ENCODE measurements around the gene LAMB2.

LAMB2 gene

DNA sequence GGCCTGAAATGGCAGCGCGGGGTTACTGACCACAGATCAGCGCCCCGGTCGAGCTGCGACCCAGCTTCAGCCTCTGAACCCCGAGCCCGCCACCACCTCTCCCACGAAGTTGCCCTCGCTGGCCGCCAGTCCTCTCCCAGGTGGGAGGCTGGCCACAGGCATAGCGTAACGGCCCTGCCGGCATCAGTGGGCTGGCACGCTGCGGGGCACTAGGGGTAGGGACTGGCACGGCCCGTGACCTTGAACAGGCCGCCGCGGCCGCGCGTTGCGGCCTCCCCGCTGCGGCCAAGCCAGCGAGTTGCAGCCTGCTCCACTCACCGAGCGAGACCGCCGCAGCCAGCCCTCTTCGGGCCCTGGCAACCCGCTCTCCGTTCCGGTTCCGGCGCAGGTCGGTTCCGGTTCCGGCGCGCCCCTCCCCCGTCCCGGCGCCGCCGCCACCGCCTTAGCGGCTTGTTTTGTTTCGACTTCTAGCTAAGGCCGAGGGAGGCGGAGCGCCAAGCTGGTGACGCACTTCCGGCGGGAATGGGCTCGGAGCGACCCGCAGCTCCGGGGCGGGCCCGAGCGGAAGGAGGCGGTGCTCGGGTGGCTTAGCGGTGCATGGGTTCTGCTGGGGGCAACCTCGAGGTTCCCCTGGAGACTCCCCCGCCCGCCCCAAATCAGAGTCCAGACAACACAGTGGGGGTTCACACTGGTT lies 12.3 kb downstream of the LAMB2 start, which contains the start of gene USP19:
TSS of gene USP19 (minus strand) at position 386 of the 694 bp plus-strand sequence. CDS start 1,678 bp downstream, outside the sequence.
- DNase-seq, result peak; percentile 76 to 91

DNA sequence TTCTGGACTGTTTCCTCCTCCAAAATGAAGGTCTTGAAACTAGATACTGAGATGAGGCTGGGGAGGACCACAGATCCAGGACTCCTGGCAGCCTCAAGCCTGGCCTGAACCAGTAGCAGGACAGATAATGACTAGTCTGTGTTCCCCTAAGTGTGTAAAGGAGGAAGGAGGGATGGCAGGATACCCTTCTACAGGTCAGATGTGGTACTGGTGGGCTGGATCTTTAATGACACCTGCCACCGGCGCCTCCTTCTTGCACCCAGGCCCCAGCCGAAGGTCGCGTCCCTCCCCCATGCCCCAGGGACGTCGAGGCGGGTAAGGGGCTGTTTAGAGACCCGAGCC lies 12.8 kb downstream of the LAMB2 start:
- DNase-seq, result no peak

DNA sequence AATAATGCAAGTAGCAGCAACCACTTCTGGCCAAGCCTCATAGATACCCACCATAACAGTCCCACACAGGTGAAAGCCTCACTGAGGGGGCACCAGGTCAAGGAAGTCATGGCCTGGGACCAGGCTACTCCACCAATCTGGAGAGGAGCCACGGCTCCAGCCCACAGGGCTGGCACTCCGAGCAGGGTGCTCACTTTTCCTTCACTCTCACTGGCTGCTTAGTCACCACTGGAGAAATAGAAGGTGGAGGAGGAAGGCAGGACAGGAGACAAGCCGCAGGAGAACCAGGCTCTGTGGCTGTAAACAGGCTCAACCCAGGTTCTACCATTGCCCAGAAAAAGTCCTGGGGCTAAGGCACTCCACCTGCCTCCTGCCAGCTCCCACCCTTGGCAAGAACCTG lies 13.4 kb downstream of the LAMB2 start:
- no peak for DNase-seq

DNA sequence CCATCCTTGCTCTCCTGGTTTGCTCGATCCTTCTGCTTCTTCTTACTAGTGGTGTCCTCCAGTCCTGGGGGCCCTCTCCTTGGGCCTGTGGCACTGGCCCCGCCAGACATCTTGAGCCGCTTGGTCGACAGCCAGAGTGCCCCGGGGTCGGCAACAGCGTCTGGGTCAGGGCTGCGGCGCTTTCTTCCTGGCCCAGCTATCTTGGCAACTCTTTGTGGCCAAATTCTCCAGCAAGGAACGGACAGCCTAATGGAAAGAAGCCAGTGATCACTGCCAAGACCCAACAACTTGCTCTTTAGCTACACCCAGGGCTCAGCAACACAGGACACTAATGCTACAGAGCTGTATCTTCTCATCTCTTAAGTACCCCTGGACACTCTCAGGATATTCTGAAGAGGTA lies 13.8 kb downstream of the LAMB2 start:
- no peak for DNase-seq

DNA sequence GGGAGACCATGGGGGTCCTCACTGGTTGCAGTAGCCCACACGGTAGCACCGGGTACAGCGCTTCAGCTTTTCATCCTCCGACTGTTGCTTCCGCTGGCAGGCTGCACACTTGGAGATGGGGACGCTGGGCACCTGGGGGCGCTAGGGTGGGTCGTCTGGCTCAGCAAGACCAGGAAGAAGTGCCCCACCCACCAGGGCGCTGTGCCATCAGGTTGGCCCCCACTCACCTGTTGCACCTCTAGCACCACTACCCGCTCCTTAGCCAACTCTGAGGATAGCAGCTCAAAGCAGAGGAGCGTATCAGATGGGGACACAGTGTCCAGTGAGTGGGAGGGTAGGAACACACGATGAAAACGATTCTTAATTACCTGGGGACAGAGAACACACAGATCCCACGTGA lies 20.6 kb downstream of the LAMB2 start:
- no peak for DNase-seq

DNA sequence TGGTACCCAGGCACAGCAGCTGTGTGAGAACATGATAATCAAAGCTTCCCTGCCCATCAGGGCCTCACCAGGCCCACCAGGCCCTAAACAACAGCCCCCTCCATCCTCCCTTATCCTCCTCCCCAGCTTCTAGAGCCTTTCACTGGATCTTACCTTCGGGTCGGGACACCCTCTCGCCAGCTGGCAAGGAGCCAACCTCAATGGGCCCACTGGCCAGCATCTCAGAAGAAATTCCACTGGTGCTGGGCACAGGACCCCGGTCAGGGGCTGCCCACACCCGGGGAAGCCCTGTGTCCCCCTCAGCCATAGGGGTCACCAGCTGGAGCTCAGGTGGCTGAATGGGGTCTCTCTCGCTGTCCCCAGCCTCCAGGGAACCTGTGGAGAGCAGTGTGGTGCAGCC lies 21.5 kb downstream of the LAMB2 start:
- no peak for DNase-seq

DNA sequence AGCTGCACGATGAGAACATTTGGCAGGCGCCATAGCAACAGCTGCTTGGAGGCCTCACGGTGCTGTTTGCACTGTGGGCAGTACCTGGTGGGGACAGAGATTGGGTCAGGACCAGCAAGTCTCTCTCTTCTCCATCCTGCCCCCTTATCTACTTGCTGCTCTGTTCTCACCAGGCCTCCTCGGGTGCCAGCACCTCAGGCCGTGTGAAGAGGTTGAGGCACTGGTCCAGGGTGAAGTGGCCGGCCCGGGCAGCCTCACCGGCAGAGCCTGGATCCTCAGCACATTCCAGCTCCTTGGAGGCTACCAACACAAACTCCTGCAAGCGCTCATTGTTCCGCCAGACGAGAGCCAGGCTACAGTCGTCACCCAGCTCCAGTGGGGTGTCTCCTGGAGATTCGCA lies 22.1 kb downstream of the LAMB2 start:
- no peak for DNase-seq

DNA sequence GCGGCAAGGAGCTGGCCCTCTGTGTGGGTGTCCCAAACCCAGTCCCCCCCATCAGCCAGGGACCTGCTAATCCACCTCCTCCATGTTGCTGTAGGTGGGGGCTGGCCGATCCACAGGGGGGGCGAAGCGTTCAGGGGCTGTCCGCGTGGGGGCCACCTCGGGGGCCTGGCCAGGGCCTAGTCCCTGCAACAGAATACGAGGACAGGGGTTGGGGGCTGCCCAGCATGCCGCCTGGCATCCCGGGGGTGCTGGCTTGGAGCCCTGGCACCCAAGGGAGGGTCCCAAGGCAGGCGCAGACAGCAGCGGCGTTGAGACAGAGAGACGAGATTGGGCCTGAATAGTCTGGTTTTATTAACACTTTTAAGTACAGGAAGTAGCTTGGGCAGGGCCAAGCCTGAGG lies 24.5 kb downstream of the LAMB2 start:
- no peak for DNase-seq

DNA sequence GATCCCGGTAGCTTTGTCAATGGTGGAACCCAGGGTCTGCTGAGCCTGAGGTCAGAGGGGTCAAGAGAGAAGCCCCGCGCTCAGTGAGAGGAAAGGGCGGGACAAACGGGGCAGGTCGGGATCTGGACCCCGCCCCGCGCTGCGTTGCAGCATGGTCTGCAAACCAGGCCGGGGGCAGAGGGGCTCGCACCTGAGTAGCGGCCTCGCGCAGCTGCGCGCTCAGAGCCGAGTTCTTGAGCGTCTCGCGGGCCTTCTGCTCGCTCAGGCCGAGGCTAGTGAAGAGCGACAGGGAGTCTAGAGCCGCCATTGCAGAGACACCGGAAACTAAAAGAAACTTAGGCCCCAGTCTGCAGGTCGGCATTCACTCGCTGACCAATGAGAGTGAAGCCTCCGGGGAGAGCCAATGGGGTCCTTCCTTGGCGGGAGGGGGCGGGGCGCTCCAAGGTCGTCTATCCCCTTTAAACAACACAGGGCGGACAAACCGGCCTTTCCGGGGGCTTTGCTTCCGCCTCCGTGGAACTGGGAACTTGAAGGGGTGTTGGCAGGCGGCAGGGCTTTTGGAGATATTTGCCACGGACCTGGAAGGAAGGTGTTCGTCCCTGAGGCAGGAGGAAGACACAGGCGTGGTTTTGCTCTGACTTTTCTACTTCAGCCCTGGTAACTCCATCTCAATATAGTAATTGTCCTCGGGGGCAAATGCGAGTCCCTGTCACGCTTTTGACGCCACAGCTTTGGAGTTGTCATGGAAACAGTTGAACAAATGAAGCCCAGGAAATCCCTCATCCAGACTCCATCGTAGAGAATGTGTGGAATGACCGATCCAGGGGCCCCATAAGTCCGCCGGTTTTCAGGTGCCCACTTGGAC lies 28.2 kb downstream of the LAMB2 start, which contains the start of gene QARS1:
TSS of gene QARS1 (minus strand) at position 331 of the 865 bp plus-strand sequence. CDS start at position 307, 24 bp downstream.
- DNase-seq, result peak; percentile 61 to 85

DNA sequence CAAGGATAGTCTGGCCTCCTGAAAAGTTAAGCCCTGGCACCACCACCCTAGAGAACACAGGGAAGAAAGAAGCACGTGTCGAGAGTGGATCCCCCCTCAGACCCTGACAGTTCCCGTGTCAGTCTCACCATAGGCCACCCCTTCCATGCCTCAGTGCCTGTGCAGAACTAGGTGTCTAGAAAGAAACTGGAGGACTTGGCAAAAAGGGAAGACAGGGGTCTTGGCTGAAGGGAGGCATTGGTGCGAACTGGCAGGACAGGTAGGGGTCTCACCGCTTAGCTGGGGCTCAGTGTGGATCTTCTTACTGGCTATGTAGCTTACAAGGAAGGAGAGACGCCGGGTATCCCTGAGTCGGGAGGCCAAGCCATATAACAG lies 28.8 kb downstream of the LAMB2 start:
- no peak for DNase-seq

DNA sequence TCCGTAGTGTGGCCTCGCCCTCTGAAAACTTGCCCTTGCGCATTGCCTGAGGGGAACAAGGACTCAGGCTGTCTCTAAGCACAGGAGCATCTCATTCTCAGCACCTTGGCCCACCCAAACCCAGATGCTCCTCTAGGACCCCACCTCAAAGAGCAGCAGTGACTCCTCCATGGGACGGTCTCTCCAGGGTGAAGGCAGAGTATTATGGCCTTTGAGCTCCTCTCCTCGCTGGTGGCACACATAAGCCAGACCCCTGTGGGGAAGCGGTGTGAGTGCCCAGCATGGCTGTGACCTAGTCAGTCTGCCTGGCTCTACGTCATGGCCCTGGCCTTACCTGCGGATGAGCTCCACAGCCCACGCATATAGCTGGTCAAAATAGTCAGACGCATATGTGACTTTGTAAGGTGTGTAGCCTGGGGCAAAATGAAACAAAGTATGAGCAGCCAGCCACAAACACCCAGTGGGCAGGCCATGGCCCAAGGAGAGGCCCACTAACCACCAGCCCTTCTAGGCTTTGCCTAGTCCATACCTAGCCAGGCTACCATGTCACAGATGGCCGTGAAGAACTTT lies 32.7 kb downstream of the LAMB2 start:
- no peak for DNase-seq

DNA sequence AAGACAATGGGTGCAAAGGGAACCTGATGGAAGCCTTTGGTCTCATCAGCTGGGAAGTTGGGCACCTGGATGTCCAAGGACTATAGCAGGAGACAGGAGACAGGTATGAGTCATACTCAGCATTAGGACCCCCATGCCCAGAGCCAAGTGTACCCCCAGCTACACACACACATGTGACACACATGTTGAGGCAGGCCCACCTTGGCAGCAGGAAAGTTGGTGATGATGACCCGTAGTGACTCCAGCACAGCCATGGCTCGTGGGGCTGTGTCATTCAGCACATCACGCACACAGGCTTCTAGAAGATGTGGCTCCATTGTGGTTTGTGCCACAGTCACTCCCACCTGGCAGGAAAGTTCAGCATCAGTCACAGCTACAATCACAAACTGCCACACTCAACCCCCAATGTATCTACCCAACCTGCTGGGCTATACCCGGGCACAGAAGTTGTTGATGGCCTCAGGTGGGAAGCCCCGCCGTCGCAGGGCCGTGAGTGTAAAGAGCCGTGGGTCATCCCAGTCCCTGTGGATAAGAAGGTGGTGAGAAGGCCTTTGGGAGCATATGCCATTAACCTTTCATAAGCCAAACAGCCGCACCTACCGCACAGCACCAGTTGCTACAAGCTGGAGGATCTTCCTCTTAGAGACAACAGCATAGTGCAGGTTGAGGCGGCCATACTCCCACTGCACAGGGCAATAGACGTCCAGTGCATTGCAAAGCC lies 33.8 kb downstream of the LAMB2 start:
- DNase-seq, result no peak

DNA sequence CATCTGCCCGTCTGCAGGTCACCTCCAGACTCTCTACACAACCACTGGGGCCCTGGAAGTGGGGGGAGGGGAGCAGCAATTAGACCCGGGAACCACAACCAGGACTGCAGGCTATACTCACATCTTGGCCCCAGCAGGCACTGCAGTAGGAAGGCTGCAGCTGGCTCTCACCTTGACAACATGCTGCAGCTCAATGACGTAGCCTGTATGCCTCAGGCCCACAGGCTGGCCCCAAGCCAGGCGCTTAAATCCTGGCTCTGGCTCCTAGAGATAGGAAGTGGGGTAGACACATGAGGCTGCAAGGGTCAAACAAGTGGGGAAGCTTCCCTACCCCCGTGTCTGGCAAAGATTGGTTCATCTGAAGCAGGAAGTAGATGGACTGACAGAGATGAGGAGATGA lies 34.4 kb downstream of the LAMB2 start:
- DNase-seq, result no peak

DNA sequence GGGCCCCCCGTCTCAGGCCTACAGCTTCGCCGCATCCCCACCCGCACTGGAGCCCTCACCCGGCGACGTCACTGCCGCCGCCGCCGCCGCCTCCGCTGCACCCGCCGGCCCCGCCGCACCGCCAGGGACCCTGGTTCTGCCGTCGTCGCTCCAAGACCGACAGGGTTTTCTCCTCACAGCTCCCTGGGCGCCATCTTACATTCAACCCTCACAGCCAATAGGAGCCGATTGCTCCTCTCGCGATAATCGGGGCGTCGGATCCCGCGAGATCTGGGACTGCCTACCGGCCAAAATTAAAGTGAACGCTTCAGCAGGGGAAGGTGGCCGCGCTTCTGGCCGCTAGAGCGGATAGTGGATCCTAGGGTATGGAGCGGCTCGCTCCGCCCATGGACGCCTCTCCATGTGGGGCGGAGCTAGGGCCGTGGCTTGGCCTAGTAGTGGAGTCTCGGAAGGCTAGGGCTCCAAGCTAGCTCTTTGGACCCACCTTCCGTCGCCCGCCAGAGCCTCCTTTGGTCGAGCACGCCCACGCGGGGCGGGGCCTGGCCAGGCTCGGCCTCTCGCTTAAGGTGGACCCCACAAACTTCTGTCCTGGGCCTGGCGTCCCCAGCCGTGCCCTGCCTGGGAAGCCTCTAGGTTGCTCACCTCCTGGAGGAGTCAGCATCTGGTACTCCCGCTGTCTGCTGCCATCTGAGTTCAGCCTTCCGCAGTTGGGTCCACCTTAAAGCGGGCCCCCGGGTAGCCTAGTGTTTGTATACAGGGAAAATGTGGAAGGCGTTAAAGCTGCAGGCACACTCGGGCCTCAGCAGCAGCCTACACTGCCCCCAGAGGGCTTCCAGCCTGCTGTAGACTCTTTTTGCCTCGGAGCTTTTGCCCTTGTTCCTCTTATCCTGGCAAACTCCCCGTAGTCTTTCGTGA lies 38.7 kb downstream of the LAMB2 start, which contains the start of gene QRICH1:
TSS of gene QRICH1 (minus strand) at position 219 of the 915 bp plus-strand sequence. CDS start 17,054 bp downstream, outside the sequence.
- peak; percentile 99 for DNase-seq

DNA sequence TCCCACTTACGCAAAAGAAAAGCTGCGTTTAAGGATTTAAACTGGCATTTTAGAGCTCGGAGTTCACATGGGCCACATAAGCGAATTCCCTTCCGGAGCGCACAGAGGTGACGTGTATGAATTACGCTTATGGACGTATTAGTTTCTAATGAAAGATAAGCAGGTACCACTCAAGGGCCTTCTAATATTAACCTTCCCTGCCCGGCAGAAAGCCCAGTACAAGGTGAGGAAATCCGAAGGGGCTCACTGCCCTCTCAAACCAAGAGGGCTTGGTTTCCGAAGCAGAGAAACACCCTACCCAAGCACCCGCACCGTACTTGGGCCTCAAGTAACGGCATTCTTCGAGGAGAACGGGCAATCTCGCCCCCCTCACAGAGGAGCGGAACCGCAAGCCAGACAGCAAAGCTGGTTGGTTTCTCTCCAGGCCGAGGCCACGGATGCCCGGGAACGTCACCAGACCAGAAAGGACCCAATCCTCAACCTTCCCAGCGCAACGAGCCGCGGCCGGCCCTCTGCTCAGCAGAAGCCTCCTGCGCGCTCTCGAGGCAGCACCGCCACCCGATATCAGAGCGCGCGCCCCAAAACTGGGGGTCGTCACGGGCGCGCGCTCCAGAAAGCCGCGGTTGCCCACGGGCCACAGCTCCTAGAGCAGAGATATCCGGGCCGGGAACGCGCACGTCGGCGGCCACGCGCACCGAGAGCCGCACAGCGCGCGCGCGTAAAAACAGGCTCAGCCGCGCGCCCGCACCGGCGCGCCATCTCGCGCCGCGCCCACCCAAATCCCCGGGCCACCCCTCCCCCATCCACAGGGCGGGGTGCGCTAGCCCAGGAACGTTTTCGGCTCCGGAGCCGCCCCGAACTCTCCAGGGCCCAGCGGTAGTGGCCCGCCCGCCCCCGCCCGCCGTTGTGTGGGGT lies 39.7 kb downstream of the LAMB2 start:
- peak; percentile 13 to 77 for DNase-seq

DNA sequence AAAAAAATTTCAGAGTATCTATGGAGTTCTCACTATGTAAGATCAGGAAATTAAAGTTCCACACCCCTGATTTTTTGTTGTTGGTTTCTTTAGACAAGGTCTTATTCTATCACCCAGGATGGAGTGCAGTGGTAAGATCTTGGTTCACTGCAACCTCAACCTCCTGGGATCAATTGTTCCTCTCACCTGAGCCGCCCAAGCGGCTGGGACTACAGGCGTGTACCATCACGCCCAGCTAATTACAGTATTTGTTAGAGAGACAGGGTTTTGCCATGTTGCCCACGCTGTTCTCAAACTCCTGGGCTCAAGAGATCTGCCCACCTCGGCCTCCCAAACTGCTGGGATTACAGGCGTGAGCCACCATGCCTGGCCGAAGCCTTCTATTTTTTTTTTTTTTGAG lies 51.4 kb downstream of the LAMB2 start:
- DNase-seq, result no peak

DNA sequence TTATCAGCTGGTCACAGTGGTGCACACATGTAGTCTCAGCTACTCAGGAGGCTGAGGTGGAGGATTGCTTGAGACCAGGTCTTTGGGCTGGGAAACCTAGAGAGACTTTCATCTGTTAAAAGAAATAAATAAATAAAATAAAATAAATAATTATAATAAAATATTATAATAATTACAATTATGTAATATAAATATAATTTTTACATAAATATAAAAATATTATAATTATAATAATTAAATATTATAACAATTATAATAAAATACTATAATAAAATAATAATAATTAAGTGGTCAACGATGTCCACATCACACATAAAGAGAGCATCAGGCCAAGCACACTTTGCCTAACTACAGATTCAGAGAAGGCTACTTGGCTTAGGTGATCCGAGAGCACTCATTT lies 53.6 kb downstream of the LAMB2 start:
- DNase-seq, result no peak

DNA sequence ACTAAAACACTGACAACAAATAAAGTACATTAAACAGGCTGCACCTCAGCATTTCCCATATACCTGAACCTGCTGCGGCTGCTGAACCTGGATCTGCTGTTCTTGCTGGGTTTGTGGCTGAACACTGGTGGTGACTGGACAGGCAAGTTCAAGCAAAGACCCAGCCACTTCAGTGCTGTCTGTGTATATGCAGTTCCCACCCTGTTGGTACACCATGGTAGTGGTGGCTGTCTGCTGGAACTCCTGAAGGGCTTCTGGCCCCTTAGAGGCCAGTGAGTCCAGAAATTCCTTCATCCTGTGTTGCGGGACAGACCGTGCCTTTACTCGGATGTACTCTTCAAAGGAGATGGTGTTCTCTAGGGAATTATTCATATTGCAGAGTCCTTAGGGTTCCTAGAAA lies 56.2 kb downstream of the LAMB2 start:
- no peak for DNase-seq

DNA sequence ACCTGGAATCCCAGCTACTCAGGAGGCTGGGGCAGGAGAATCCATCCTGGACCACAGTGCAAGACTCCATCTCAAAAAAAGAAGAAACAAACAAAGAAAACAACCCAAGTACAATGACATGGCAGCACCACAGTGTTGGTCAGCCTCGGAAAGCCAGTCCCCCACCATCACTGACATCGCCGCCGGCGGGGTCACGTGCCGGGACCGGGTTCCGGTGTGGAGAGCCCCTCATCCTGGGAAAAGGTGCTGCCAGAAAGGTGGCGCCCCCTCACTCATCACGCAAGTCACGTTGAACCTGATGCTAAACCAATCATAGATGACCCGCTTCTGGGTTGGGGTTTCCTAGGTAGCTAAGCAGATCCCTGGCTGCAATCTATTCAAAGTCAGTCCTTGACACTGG lies 56.7 kb downstream of the LAMB2 start:
- no peak for DNase-seq

Data from bone marrow (tissue), 2 donors.